GM19463 (cell line): ENCODE data around the gene ARID1A.
"Not testable (repeated sequence)": the region's sequence is repeated elsewhere in the genome, so short reads cannot be mapped to it uniquely, and the experiment has no call there.

Source experiments
- ATAC-seq: cut with Tn5 transposase; IDR thresholded peaks from one replicate; pipeline ENCODE4 v1.9.1; 2021; ENCODE audit warnings: mild to moderate bottlenecking, moderate library complexity; ENCODE audit not compliant: unreplicated experiment

Gene ARID1A

GRCh38 chr1:26697978-26698849 lies 2.4 kb downstream of the ARID1A start:
- no peak for ATAC-seq

- no peak for ATAC-seq
These were observed 4.9 kb downstream of the ARID1A start for GRCh38 chr1:26700711-26701110.

- no peak for ATAC-seq
These were observed 5.6 kb downstream of the ARID1A start for GRCh38 chr1:26701266-26701994.

- ATAC-seq: no peak
These were observed 6.3 kb downstream of the ARID1A start for GRCh38 chr1:26701995-26702679.

- ATAC-seq: no peak
These were observed 6.8 kb downstream of the ARID1A start for GRCh38 chr1:26702680-26703038.

- ATAC-seq: no peak
These were observed 7.7 kb downstream of the ARID1A start for GRCh38 chr1:26703478-26703877.

- no peak for ATAC-seq
These were observed 8.8 kb downstream of the ARID1A start for GRCh38 chr1:26704629-26705028.

GRCh38 chr1:26705227-26705626 lies 9.4 kb downstream of the ARID1A start:
- ATAC-seq: not testable (repeated sequence)

- no peak for ATAC-seq
These were observed 10.0 kb downstream of the ARID1A start for GRCh38 chr1:26705788-26706311.

- ATAC-seq: no peak
These were observed 10.5 kb downstream of the ARID1A start for GRCh38 chr1:26706315-26706714.

- ATAC-seq: no peak
These were observed 15.0 kb downstream of the ARID1A start for GRCh38 chr1:26710811-26711210.

- no peak for ATAC-seq
These were observed 16.0 kb downstream of the ARID1A start for GRCh38 chr1:26711777-26712176.

- no peak for ATAC-seq
These were observed 21.2 kb downstream of the ARID1A start for GRCh38 chr1:26717017-26717491.

GRCh38 chr1:26719205-26719604 lies 23.4 kb downstream of the ARID1A start:
- ATAC-seq: no peak

- ATAC-seq: no peak
These were observed 26.0 kb downstream of the ARID1A start for GRCh38 chr1:26721669-26722355.

- ATAC-seq: no peak
These were observed 27.5 kb downstream of the ARID1A start for GRCh38 chr1:26723013-26723991.

- no peak for ATAC-seq
These were observed 28.3 kb downstream of the ARID1A start for GRCh38 chr1:26724118-26724517.

GRCh38 chr1:26724926-26725325 lies 29.1 kb downstream of the ARID1A start:
- ATAC-seq: no peak

- not testable (repeated sequence) for ATAC-seq
These were observed 30.1 kb downstream of the ARID1A start for GRCh38 chr1:26725904-26726303.
